ENCODE results near the gene CAMK1D.

The CAMK1D gene

DNA sequence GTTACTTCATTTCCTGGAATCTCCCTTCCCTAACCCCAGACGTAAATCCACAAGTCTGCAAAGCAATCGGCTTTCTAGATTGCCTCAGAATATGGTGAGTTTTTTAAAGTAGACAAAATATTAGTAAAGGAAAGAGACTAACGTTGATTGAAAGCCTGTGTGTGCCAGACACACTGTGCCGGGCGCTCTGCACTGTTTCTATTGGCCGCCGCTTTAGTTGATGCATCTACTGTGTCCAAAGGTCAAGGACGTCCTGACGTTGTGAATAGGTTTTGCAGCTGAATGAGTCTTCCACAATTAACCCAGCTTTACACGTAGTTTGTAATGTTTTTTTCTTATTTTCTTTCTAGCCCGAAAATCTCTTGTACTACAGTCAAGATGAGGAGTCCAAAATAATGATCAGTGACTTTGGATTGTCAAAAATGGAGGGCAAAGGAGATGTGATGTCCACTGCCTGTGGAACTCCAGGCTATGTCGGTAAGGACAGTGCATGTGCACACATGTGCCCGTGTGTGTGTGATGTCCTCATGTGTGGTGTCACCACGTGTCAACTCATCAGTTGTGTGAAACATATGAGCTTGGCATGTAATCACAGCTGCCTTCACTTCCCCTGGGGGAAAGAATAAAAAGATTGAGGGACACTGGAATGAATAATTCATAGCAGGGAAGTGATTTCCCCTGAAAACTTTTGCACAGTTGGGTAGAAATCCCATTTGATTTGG lies 420.1 kb downstream of the CAMK1D start:
- DNase-seq (ENCODE audit: low read depth, low spot score): no peak
- no peak overlapping the region for H3K4me3 ChIP-seq (ENCODE audit: low read depth, low read length)
- ChIA-PET POLR2A (no interaction called here), CTCF (interaction anchor here (1.2 to 2.2 kb wide), 2 partner anchors 11 to 13 kb away, joined by 4 to 6 read pairs; no protein-coding TSS in a partner anchor)
- TF ChIP-seq CTCF (IDR thresholded peaks at IDR 0.05; ENCODE audit: insufficient read depth, low read length, missing control alignments): no peak

DNA sequence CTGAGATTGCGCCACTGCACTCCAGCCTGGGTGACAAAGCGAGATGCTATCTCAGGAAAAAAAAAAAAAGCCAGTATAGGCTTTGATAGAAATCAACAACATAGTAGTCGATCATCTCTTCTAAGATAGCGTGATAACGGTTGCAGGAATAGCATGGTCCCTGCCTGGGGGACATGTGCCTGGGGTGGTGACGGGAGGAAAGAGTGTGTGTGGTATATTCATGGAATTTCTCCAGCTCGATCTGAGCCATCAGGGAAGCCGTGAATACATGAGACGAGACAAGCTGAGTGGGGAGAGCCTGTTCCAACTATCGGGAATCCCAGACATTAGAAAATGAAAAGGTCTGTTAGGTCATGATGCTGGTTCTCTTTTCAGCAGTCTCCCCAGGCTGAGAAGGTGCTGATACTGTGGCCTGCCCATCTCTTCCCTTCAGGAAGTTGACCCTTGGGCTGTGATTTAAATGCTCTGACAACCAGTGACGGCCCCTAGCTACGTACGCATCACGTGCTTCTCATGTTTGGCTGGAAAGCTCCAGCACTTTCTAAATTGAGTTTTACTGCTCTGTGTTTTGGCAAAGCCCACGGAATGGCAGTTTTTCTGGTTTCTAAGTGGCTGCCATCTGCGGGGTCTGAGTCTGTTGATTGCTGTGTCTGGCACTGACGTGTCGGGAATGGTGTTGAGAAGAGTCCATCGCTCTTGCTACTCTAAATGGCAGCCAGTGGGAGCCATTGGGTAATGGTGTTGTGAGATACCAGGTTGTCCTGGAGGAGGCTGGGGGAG lies 422.8 kb downstream of the CAMK1D start:
- no peak for TF ChIP-seq CTCF (IDR thresholded peaks at IDR 0.05; ENCODE audit: insufficient read depth, low read length, missing control alignments)
- POLR2A ChIA-PET: no interaction called here
- CTCF ChIA-PET: no interaction called here
- H3K4me3 ChIP-seq (ENCODE audit: low read depth, low read length): no peak overlapping the region
- no peak for DNase-seq (ENCODE audit: low read depth, low spot score)

- H3K4me3 ChIP-seq (ENCODE audit: low read depth, low read length): no peak overlapping the region
- no peak for DNase-seq (ENCODE audit: low read depth, low spot score)
- CTCF ChIA-PET: no interaction called here
- no peak for TF ChIP-seq CTCF (IDR thresholded peaks at IDR 0.05; ENCODE audit: insufficient read depth, low read length, missing control alignments)
- POLR2A ChIA-PET: no interaction called here
These were observed 423.6 kb downstream of the CAMK1D start for GRCh38 chr10:12772797-12773587.

- H3K4me3 ChIP-seq (ENCODE audit: low read depth, low read length): no peak overlapping the region
- ChIA-PET CTCF (interaction anchor here (1.0 kb wide), 1 partner anchor 8 kb away, joined by 4 read pairs; no protein-coding TSS in a partner anchor), POLR2A (no interaction called here)
- no peak for TF ChIP-seq CTCF (IDR thresholded peaks at IDR 0.05; ENCODE audit: insufficient read depth, low read length, missing control alignments)
- DNase-seq (ENCODE audit: low read depth, low spot score): no peak
These were observed 425.0 kb downstream of the CAMK1D start for GRCh38 chr10:12774204-12774894.

DNA sequence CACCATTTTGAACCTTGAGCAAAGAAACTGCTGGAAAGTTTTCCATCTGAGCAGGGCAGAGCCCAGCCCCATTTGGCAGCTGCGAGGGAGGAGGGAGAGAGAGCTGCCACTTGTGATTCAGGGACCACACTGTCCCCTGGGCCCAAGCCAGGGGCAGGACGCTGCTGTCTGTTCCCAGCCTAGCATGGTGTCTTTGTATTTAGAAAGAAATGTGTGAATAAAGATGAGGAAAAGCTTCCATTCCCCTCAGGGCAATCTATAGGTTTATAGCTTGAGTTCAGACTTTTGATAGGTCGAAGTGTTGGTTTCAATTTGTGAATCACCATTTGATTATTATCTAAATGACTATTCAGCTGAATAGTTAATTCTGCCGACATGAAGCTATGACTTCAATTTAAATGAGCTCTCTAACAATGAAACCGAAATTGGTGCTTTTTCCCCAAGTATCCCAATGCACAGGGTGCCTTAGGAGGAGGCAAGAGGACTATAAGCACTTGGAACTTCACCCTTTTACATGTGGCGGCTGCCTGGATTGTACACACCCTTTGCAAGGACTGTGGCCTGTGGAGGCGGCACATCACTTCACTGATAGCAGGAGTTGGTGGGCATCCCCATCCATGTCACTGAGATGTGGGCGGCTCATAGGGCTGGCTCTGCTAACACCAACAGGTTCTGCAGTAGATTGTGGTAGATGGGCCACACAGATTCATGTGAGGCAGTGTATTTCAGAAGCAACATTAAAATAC lies 428.7 kb downstream of the CAMK1D start:
- ChIA-PET CTCF (interaction anchor here (1.1 kb wide), 1 partner anchor 15 kb away, joined by 3 read pairs; no protein-coding TSS in a partner anchor), POLR2A (interaction anchor here (0.6 kb wide), 1 partner anchor 74 kb away, joined by 4 read pairs; no protein-coding TSS in a partner anchor)
- no peak for DNase-seq (ENCODE audit: low read depth, low spot score)
- no peak overlapping the region for H3K4me3 ChIP-seq (ENCODE audit: low read depth, low read length)
- no peak for TF ChIP-seq CTCF (IDR thresholded peaks at IDR 0.05; ENCODE audit: insufficient read depth, low read length, missing control alignments)
